Calu3 (cell line): ENCODE data around the gene CACNA1D. TPM values are rescaled to one million over a fixed set of nuclear protein-coding genes. Genes with fewer than 3 reads are reported as not detected.

Experiments used
- BruUV-seq: library from RNA; stranded (reverse); fragments of 400-500 nt; replicated peaks from 2 replicates; lab custom pipeline; 2021; lab: Mats Ljungman, UMichigan
- CTCF ChIA-PET: fragments of 300-600 bp; sonication (Branson Sonifier 250); formaldehyde crosslinking; loops from one replicate; lab custom pipeline; 2022; ENCODE audit warnings: antibody characterized with exemption; lab: Charles Lee
- DNase-seq: peaks from one replicate; pipeline ENCODE4 v3.0.0; 2022
- H3K27ac Mint-ChIP-seq: one replicate; pipeline ENCODE4 v1.8.0; 2022; ENCODE audit warnings: mixed read lengths; ENCODE audit not compliant: unreplicated experiment
- H3K27me3 Mint-ChIP-seq: one replicate; pipeline ENCODE4 v1.8.0; 2022; ENCODE audit warnings: mixed read lengths; ENCODE audit not compliant: unreplicated experiment
- H3K36me3 Mint-ChIP-seq: one replicate; pipeline ENCODE4 v1.8.0; 2022; ENCODE audit warnings: mild to moderate bottlenecking, moderate library complexity, mixed read lengths; ENCODE audit not compliant: insufficient read depth, unreplicated experiment
- H3K4me1 Mint-ChIP-seq: one replicate; pipeline ENCODE4 v1.8.0; 2022; ENCODE audit warnings: mild to moderate bottlenecking, low read depth, mixed read lengths; ENCODE audit not compliant: unreplicated experiment
- H3K4me3 Mint-ChIP-seq: one replicate; pipeline ENCODE4 v1.8.0; 2022; ENCODE audit warnings: mild to moderate bottlenecking, low read depth, moderate library complexity, mixed read lengths; ENCODE audit not compliant: unreplicated experiment
- H3K9me3 Mint-ChIP-seq: one replicate; pipeline ENCODE4 v1.8.0; 2022; ENCODE audit warnings: low read depth, mixed read lengths; ENCODE audit not compliant: unreplicated experiment
- CTCF ChIP-seq: fragments of 200-600 bp; IDR thresholded peaks from one replicate; pipeline ENCODE4 v1.8.0; 2022; ENCODE audit warnings: antibody characterized with exemption; ENCODE audit not compliant: unreplicated experiment
- intact Hi-C: fragments of 100-400 bp; cut with micrococcal nuclease; formaldehyde crosslinking; loops from one replicate; pipeline ENCODE4 v1.10.0; 2022; ENCODE audit not compliant: unreplicated experiment
- total RNA-seq: library from RNA; stranded (reverse); gene quantifications from 2 replicates; pipeline ENCODE4 v1.2.3, GENCODE V29; 2022

Gene CACNA1D
- total RNA-seq, 1 experiment from 2014 or later, result 48.3 TPM

- no peaks in the 10 kb centered on the region for H3K27me3 Mint-ChIP-seq
- BruUV-seq, result no TSS peak
- H3K36me3 Mint-ChIP-seq, result no peaks in the 10 kb centered on the region
- intact Hi-C loops, result no loop called here
- CTCF ChIA-PET, result no interaction called here
- no peak overlapping the region for H3K4me3 Mint-ChIP-seq
- no peak overlapping the region for H3K27ac Mint-ChIP-seq
- no peak for DNase-seq
- H3K9me3 Mint-ChIP-seq, result no peaks in the 10 kb centered on the region
- no peak for TF ChIP-seq CTCF
- peaks cover 32% of the 10 kb centered on the region for H3K4me1 Mint-ChIP-seq
Observed at GRCh38 chr3:53642211-53642610, 147.8 kb downstream of the CACNA1D start.

GRCh38 chr3:53643757-53644156, 149.3 kb downstream of the CACNA1D start:
- no peak for TF ChIP-seq CTCF
- CTCF ChIA-PET, result no interaction called here
- Mint-ChIP-seq H3K27ac (no peak overlapping the region), H3K36me3 (no peaks in the 10 kb centered on the region), H3K9me3 (no peaks in the 10 kb centered on the region), H3K27me3 (no peaks in the 10 kb centered on the region), H3K4me1 (peaks cover 47% of the 10 kb centered on the region), H3K4me3 (no peak overlapping the region)
- no TSS peak for BruUV-seq
- intact Hi-C loops, result no loop called here
- no peak for DNase-seq

GRCh38 chr3:53645754-53646153, 151.3 kb downstream of the CACNA1D start:
- Mint-ChIP-seq H3K27me3 (no peaks in the 10 kb centered on the region), H3K4me3 (no peak overlapping the region), H3K27ac (no peak overlapping the region), H3K4me1 (peaks cover 58% of the 10 kb centered on the region), H3K9me3 (no peaks in the 10 kb centered on the region), H3K36me3 (no peaks in the 10 kb centered on the region)
- CTCF ChIA-PET, result no interaction called here
- BruUV-seq, result no TSS peak
- intact Hi-C loops, result no loop called here
- TF ChIP-seq CTCF, result no peak
- no peak for DNase-seq

- H3K27ac Mint-ChIP-seq, result no peak overlapping the region
- no peaks in the 10 kb centered on the region for H3K27me3 Mint-ChIP-seq
- CTCF ChIA-PET, result no interaction called here
- TF ChIP-seq CTCF, result no peak
- intact Hi-C loops, result no loop called here
- BruUV-seq, result no TSS peak
- peak overlapping the region; percentile 24 for H3K4me3 Mint-ChIP-seq
- no peak for DNase-seq
- peaks cover 58% of the 10 kb centered on the region for H3K4me1 Mint-ChIP-seq
- H3K9me3 Mint-ChIP-seq, result no peaks in the 10 kb centered on the region
- H3K36me3 Mint-ChIP-seq, result peaks cover 4% of the 10 kb centered on the region
Observed at GRCh38 chr3:53646723-53647122, 152.3 kb downstream of the CACNA1D start.
